BE2C (cell line): ENCODE results near the gene CARD19.

Experiments
- DNase-seq: peaks from one replicate; pipeline ENCODE4 v3.0.0-alpha.2; 2020
- H3K27me3 ChIP-seq: fragments of 250-450 bp; sonication (Bioruptor Pico); 2 replicates; pipeline ENCODE4 v1.5.1; 2020; ENCODE audit warnings: mild to moderate bottlenecking
- H3K36me3 ChIP-seq: fragments of 250-450 bp; sonication (Bioruptor Pico); 2 replicates; pipeline ENCODE4 v1.5.1; 2020; ENCODE audit warnings: mild to moderate bottlenecking
- H3K4me1 ChIP-seq: fragments of 250-450 bp; sonication (Bioruptor Pico); 2 replicates; pipeline ENCODE4 v1.5.1; 2020
- H3K4me3 ChIP-seq: 2 replicates; pipeline ENCODE4 v1.5.1; 2011; ENCODE audit warnings: low read depth, low read length
- H3K9me3 ChIP-seq: fragments of 250-450 bp; sonication (Bioruptor Pico); 2 replicates; pipeline ENCODE4 v1.5.1; 2020
- CTCF ChIP-seq: IDR thresholded peaks from 2 replicates; pipeline ENCODE4 v1.5.1; 2012; ENCODE audit warnings: mild to moderate bottlenecking, low read depth, low read length

The CARD19 gene

GRCh38 chr9:93136011-93136440 is 40.0 kb downstream of the CARD19 start:
- Histone ChIP-seq H3K36me3 (no peaks in the 10 kb centered on the region), H3K9me3 (no peaks in the 10 kb centered on the region), H3K4me3 (no peak overlapping the region), H3K27me3 (no peaks in the 10 kb centered on the region), H3K4me1 (peaks cover 6% of the 10 kb centered on the region; the same call in 1 of the 2 replicates)
- no peak for DNase-seq
- TF ChIP-seq CTCF = no peak

DNA sequence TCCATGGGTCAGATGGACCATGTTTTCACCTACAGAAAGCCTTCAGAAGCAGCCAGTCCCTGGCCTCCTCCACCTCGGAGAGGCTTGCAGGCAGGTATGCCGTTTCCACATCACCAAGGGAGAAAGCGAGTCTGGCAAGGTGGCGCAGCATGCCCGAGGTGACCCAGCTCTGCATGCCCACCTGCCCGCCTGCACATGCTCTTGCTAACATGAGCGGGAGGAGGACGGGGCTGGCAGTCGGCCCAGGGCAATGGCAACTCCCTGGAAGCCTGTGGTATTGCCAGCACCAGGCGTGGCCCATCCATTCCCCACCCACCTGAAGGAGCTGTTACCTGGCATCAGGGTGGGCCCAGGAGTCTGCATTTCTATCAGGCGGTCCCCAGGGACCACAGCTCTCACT is 41.3 kb downstream of the CARD19 start:
- Histone ChIP-seq H3K4me1 (peaks cover 6% of the 10 kb centered on the region; the same call in 1 of the 2 replicates), H3K9me3 (no peaks in the 10 kb centered on the region), H3K36me3 (no peaks in the 10 kb centered on the region), H3K27me3 (no peaks in the 10 kb centered on the region), H3K4me3 (no peak overlapping the region)
- DNase-seq = no peak
- no peak for TF ChIP-seq CTCF

- Histone ChIP-seq H3K4me1 (peaks cover under 1% of the 10 kb centered on the region; the same call in 1 of the 2 replicates), H3K9me3 (no peaks in the 10 kb centered on the region), H3K36me3 (no peaks in the 10 kb centered on the region), H3K27me3 (no peaks in the 10 kb centered on the region), H3K4me3 (no peak overlapping the region)
- TF ChIP-seq CTCF = no peak
- DNase-seq = no peak
Observed at GRCh38 chr9:93138171-93138764, 42.3 kb downstream of the CARD19 start.

- Histone ChIP-seq H3K9me3 (no peaks in the 10 kb centered on the region), H3K4me3 (no peak overlapping the region), H3K27me3 (no peaks in the 10 kb centered on the region), H3K36me3 (no peaks in the 10 kb centered on the region), H3K4me1 (no peaks in the 10 kb centered on the region; the same call in 1 of the 2 replicates)
- TF ChIP-seq CTCF = no peak
- no peak for DNase-seq
Observed at GRCh38 chr9:93139365-93140182, 43.6 kb downstream of the CARD19 start.

DNA sequence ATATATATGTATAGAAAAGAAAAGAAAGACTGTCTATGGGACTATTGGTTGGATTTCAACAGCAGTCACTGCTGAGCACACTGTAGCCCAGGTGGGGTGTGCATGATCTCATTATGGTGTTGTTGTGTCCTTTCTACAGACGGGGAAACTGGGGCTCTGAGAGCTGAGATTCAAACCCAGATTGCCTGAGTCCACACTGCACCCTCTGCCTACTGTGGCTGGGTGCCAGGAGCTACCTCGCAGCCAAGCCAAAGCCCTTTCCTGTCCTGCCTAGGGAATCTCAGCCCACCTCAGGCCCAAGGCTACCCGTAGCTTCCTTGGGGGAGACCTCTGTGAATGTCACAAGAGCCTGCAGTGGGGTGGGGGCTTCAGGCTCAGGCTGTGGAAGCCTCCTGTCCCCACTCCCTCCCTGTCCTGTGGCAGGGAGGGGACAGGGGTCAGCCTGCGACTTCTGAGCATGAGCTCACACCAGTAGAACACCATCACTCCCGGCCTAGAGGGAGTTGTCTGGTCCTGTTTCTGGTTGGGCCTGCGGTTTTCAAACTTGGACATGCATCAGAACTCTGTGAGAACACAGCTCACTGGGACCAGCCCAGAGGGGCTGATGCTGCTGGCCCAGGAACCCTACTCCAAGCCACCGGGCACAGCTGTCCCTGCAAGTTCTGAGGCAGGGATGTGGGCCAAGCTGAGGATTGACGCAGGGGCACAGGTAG is 45.9 kb downstream of the CARD19 start:
- DNase-seq = no peak
- TF ChIP-seq CTCF = no peak
- no peaks in the 10 kb centered on the region for H3K9me3 ChIP-seq
- H3K4me3 ChIP-seq = no peak overlapping the region
- H3K36me3 ChIP-seq = no peaks in the 10 kb centered on the region
- H3K4me1 ChIP-seq = no peaks in the 10 kb centered on the region; the same call in 1 of the 2 replicates
- no peaks in the 10 kb centered on the region for H3K27me3 ChIP-seq
